ENCODE results near the gene DHRS1.

Gene DHRS1

DNA sequence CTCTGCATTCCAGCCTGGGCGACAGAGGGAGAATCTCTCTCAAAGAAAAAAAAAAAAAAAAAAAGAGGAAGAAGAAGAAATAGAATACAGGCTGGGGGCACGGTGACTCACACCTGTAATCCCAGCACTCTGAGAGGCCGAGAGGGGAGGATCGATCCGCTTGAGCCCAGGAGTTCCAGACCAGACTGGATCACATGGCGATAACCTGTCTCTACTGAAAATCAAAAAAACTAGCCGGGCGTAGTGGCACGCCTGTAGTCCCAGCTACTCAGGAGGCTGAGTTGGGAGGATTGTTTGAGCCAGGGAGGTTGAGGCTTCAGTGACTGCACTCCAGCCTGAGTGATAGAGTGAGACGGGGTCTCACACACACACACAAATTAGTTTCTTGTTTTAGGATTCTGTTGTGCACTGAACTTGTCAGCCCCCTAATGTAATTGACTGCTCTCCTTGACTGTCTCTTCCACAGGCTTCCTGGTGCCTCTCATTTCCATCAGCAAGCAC lies 56.2 kb downstream of the DHRS1 start:
- DNase-seq, result peak; percentile 32

DNA sequence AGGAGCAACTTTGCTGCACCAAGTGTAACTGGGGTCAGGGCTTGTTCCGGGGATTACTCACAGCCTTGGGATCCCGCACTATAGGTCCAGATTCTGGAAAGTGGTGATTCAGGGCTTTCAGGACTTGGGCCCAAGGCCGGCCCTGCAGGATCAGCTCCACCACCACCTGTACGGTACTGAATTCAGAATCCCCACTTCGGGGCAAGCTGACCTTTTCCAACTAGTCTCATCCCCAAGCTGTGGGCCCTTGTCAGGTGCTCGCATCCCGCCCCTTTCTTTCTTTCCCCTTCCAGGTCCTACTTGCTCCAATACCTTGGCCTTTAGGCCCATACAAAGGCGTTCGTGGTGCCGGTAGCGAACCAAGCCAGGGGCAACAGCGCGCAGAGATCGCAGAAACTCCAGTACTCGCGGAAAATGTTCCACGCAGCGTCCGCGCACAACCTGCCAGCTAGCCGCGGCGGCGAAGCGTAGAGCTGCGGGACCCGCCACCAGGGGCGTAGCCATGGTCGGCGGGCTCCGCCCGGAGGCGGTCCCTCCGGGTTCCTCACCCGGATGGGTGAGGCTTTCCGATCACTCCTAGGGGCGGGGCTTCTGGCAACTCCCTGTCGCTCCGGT lies 57.6 kb downstream of the DHRS1 start:
- DNase-seq, result peak; percentile 94

Data from RPMI8226 (cell line).